ENCODE results near the gene GAS5. TPM values are rescaled to one million over a fixed set of nuclear protein-coding genes. Genes with fewer than 3 reads are reported as not detected.
"Not testable (repeated sequence)": the region's sequence is repeated elsewhere in the genome, so short reads cannot be mapped to it uniquely, and the experiment has no call there.

GAS5 gene
- total RNA-seq, 2 experiments from 2014 or later = 1,367 to 1,374 TPM

GRCh38 chr1:173888749-173889148, 21.0 kb upstream of the GAS5 start:
- intact Hi-C loops (cut with micrococcal nuclease) = no loop called here
- no peak overlapping the region for H3K4me3 Mint-ChIP-seq
- CTCF ChIA-PET = interaction anchor here (0.5 to 1.2 kb wide), 2 partner anchors 10 to 20 kb away, joined by 3 to 5 read pairs; partner anchors contain the start of gene ZBTB37

GRCh38 chr1:173887627-173888026, 19.8 kb upstream of the GAS5 start:
- H3K4me3 Mint-ChIP-seq = no peak overlapping the region
- no peak overlapping the region for H3K27ac Mint-ChIP-seq
- CTCF ChIA-PET = interaction anchor here (0.6 to 1.0 kb wide), 2 partner anchors 93 to 410 kb away, joined by 3 to 4 read pairs; no protein-coding TSS in a partner anchor
- H3K36me3 Mint-ChIP-seq (ENCODE audit: low read depth) = peaks cover 24% of the 10 kb centered on the region
- no peak for DNase-seq
- H3K4me1 Mint-ChIP-seq (ENCODE audit: low read depth) = peaks cover 22% of the 10 kb centered on the region
- intact Hi-C loops (cut with micrococcal nuclease) = no loop called here
- no peaks in the 10 kb centered on the region for H3K9me3 Mint-ChIP-seq
- H3K27me3 Mint-ChIP-seq (ENCODE audit: low read depth) = no peaks in the 10 kb centered on the region

More at GRCh38 chr1:173888749-173889148, 21.0 kb upstream of the GAS5 start:
- peaks cover 22% of the 10 kb centered on the region for H3K4me1 Mint-ChIP-seq (ENCODE audit: low read depth)
- no peaks in the 10 kb centered on the region for H3K27me3 Mint-ChIP-seq (ENCODE audit: low read depth)
- peaks cover 27% of the 10 kb centered on the region for H3K36me3 Mint-ChIP-seq (ENCODE audit: low read depth)
- no peaks in the 10 kb centered on the region for H3K9me3 Mint-ChIP-seq
- no peak overlapping the region for H3K27ac Mint-ChIP-seq
- DNase-seq = no peak

GRCh38 chr1:173886746-173887611, 19.2 kb upstream of the GAS5 start:
- no peak overlapping the region for H3K27ac Mint-ChIP-seq
- CTCF ChIA-PET = interaction anchor here (0.6 to 1.0 kb wide), 2 partner anchors 92 to 409 kb away, joined by 3 to 4 read pairs; no protein-coding TSS in a partner anchor
- peaks cover 22% of the 10 kb centered on the region for H3K4me1 Mint-ChIP-seq (ENCODE audit: low read depth)
- no peaks in the 10 kb centered on the region for H3K9me3 Mint-ChIP-seq
- H3K36me3 Mint-ChIP-seq (ENCODE audit: low read depth) = peaks cover 23% of the 10 kb centered on the region
- H3K27me3 Mint-ChIP-seq (ENCODE audit: low read depth) = no peaks in the 10 kb centered on the region
- DNase-seq = no peak
- intact Hi-C loops (cut with micrococcal nuclease) = no loop called here
- H3K4me3 Mint-ChIP-seq = no peak overlapping the region

GRCh38 chr1:173884701-173885100, 16.9 kb upstream of the GAS5 start:
- no peak for DNase-seq
- Mint-ChIP-seq H3K9me3 (no peaks in the 10 kb centered on the region), H3K4me1 (ENCODE audit: low read depth) (peaks cover 22% of the 10 kb centered on the region), H3K27ac (no peak overlapping the region), H3K36me3 (ENCODE audit: low read depth) (peaks cover 23% of the 10 kb centered on the region), H3K27me3 (ENCODE audit: low read depth) (no peaks in the 10 kb centered on the region), H3K4me3 (no peak overlapping the region)
- intact Hi-C loops (cut with micrococcal nuclease) = no loop called here
- CTCF ChIA-PET = no interaction called here

GRCh38 chr1:173881117-173881516, 13.3 kb upstream of the GAS5 start:
- DNase-seq; H3K4me3 Mint-ChIP-seq; H3K27me3 Mint-ChIP-seq (ENCODE audit: low read depth); H3K27ac Mint-ChIP-seq; intact Hi-C loops (cut with micrococcal nuclease); H3K9me3 Mint-ChIP-seq; H3K4me1 Mint-ChIP-seq (ENCODE audit: low read depth); CTCF ChIA-PET: not testable (repeated sequence)
- H3K36me3 Mint-ChIP-seq (ENCODE audit: low read depth) = peaks cover 20% of the 10 kb centered on the region

GRCh38 chr1:173878251-173878650, 10.5 kb upstream of the GAS5 start:
- no peak for DNase-seq
- peaks cover 22% of the 10 kb centered on the region for H3K36me3 Mint-ChIP-seq (ENCODE audit: low read depth)
- CTCF ChIA-PET = interaction anchor here (1.1 kb wide), 1 partner anchor 12 kb away, joined by 3 read pairs; no protein-coding TSS in a partner anchor
- H3K4me1 Mint-ChIP-seq (ENCODE audit: low read depth) = peaks cover 5% of the 10 kb centered on the region
- no peaks in the 10 kb centered on the region for H3K27me3 Mint-ChIP-seq (ENCODE audit: low read depth)
- H3K9me3 Mint-ChIP-seq = no peaks in the 10 kb centered on the region
- H3K4me3 Mint-ChIP-seq = no peak overlapping the region
- H3K27ac Mint-ChIP-seq = no peak overlapping the region
- intact Hi-C loops (cut with micrococcal nuclease) = no loop called here

- peaks cover 11% of the 10 kb centered on the region for H3K4me1 Mint-ChIP-seq (ENCODE audit: low read depth)
- DNase-seq = no peak
- CTCF ChIA-PET = no interaction called here
- no peaks in the 10 kb centered on the region for H3K9me3 Mint-ChIP-seq
- intact Hi-C loops (cut with micrococcal nuclease) = no loop called here
- no peaks in the 10 kb centered on the region for H3K27me3 Mint-ChIP-seq (ENCODE audit: low read depth)
- no peak overlapping the region for H3K27ac Mint-ChIP-seq
- H3K4me3 Mint-ChIP-seq = no peak overlapping the region
- peaks cover 26% of the 10 kb centered on the region for H3K36me3 Mint-ChIP-seq (ENCODE audit: low read depth)
These were observed 8.9 kb upstream of the GAS5 start for GRCh38 chr1:173876732-173877131.

- no peaks in the 10 kb centered on the region for H3K27me3 Mint-ChIP-seq (ENCODE audit: low read depth)
- peaks cover 37% of the 10 kb centered on the region for H3K4me1 Mint-ChIP-seq (ENCODE audit: low read depth)
- peak overlapping the region; percentile 20 for H3K4me3 Mint-ChIP-seq
- no peaks in the 10 kb centered on the region for H3K9me3 Mint-ChIP-seq
- H3K27ac Mint-ChIP-seq = peak overlapping the region; percentile 46
- CTCF ChIA-PET = interaction anchor here (0.6 kb wide), 1 partner anchor 17 kb away, joined by 3 read pairs; no protein-coding TSS in a partner anchor
- intact Hi-C loops (cut with micrococcal nuclease) = no loop called here
- DNase-seq = no peak
- H3K36me3 Mint-ChIP-seq (ENCODE audit: low read depth) = peaks cover 38% of the 10 kb centered on the region
These were observed 3.7 kb upstream of the GAS5 start for GRCh38 chr1:173871500-173871899.

GRCh38 chr1:173871091-173871490, 3.3 kb upstream of the GAS5 start:
- Mint-ChIP-seq H3K27me3 (ENCODE audit: low read depth) (no peaks in the 10 kb centered on the region), H3K4me1 (ENCODE audit: low read depth) (peaks cover 37% of the 10 kb centered on the region), H3K27ac (peak overlapping the region; percentile 74), H3K9me3 (no peaks in the 10 kb centered on the region), H3K36me3 (ENCODE audit: low read depth) (peaks cover 43% of the 10 kb centered on the region), H3K4me3 (no peak overlapping the region)
- no peak for DNase-seq
- intact Hi-C loops (cut with micrococcal nuclease) = no loop called here
- CTCF ChIA-PET = interaction anchor here (0.6 kb wide), 1 partner anchor 16 kb away, joined by 3 read pairs; no protein-coding TSS in a partner anchor

GRCh38 chr1:173870252-173871075, 2.7 kb upstream of the GAS5 start:
- Mint-ChIP-seq H3K4me1 (ENCODE audit: low read depth) (peaks cover 41% of the 10 kb centered on the region), H3K36me3 (ENCODE audit: low read depth) (peaks cover 44% of the 10 kb centered on the region), H3K9me3 (no peaks in the 10 kb centered on the region), H3K27ac (peak overlapping the region; percentile 74), H3K27me3 (ENCODE audit: low read depth) (no peaks in the 10 kb centered on the region), H3K4me3 (peak overlapping the region; percentile 26)
- CTCF ChIA-PET = interaction anchor here (1.4 kb wide), 1 partner anchor 44 kb away, joined by 4 read pairs; no protein-coding TSS in a partner anchor
- intact Hi-C loops (cut with micrococcal nuclease) = loop anchor here (1.0 kb wide), 1 partner anchor 284 kb away; no protein-coding TSS in a partner anchor
- peak; percentile 47 for DNase-seq

- CTCF ChIA-PET = interaction anchor here (1.1 to 1.8 kb wide), 4 partner anchors 20 to 54 kb away, joined by 4 to 5 read pairs (median 4); no protein-coding TSS in a partner anchor
- H3K27me3 Mint-ChIP-seq (ENCODE audit: low read depth) = no peaks in the 10 kb centered on the region
- peak overlapping the region; percentile 94 for H3K4me3 Mint-ChIP-seq
- DNase-seq = no peak
- peaks cover 49% of the 10 kb centered on the region for H3K4me1 Mint-ChIP-seq (ENCODE audit: low read depth)
- peak overlapping the region; percentile 98 for H3K27ac Mint-ChIP-seq
- H3K9me3 Mint-ChIP-seq = no peaks in the 10 kb centered on the region
- intact Hi-C loops (cut with micrococcal nuclease) = loop anchor here (2.0 to 5.0 kb wide), 3 partner anchors 203 to 997 kb away; no protein-coding TSS in a partner anchor
- peaks cover 56% of the 10 kb centered on the region for H3K36me3 Mint-ChIP-seq (ENCODE audit: low read depth)
These were observed 1.2 kb upstream of the GAS5 start for GRCh38 chr1:173869021-173869359.

All from activated naive CD4-positive, alpha-beta T cell treated with anti-CD3 and anti-CD28 coated beads for 36 hours (primary cell).